Activated CD4-positive, alpha-beta T cell treated with anti-CD3 and anti-CD28 coated beads, Interleukin-2, amount 50 U/mL, for 24 hours (primary cell): ENCODE measurements around the gene FLCN.
"Not testable (repeated sequence)": the region's sequence is repeated elsewhere in the genome, so short reads cannot be mapped to it uniquely, and the experiment has no call there.

Experiments
- DNase-seq, 2 donors: peaks; one replicate each; pipeline ENCODE4 v3.0.0-alpha.2; 2020; ENCODE audit warnings: low read depth in 1 of 2, low spot score in 1 of 2

Gene FLCN

GRCh38 chr17:17237026-17237799, at the start of gene FLCN:
Gene FLCN, minus strand, starts transcription at chr17:17237168. Its CDS starts 9,031 bp downstream, at chr17:17228137.
- peak; percentile 80 to 81 for DNase-seq

- DNase-seq, result no peak
Measured at GRCh38 chr17:17285951-17286350, 49.0 kb upstream of the FLCN start.

- DNase-seq, result peak; percentile 92 to 94
Measured at GRCh38 chr17:17280613-17281549, 43.9 kb upstream of the FLCN start, which contains the start of gene COPS3. Gene COPS3, minus strand, starts transcription at chr17:17281246. Its CDS starts 60 bp downstream, at chr17:17281186.

- DNase-seq, result no peak
Measured at GRCh38 chr17:17279316-17279715, 42.3 kb upstream of the FLCN start.

- not testable (repeated sequence) for DNase-seq
Measured at GRCh38 chr17:17277431-17277830, 40.5 kb upstream of the FLCN start.

- DNase-seq, result no peak
Measured at GRCh38 chr17:17275971-17276370, 39.0 kb upstream of the FLCN start.

GRCh38 chr17:17269926-17270773, 33.2 kb upstream of the FLCN start:
- DNase-seq, result peak in 1 of 2 donors; percentile 7

- DNase-seq, result no peak
Measured at GRCh38 chr17:17264430-17264829, 27.5 kb upstream of the FLCN start.

GRCh38 chr17:17258998-17259397, 22.0 kb upstream of the FLCN start:
- no peak for DNase-seq

GRCh38 chr17:17258011-17258410, 21.0 kb upstream of the FLCN start:
- no peak for DNase-seq

GRCh38 chr17:17256316-17256715, 19.3 kb upstream of the FLCN start:
- DNase-seq, result no peak

- DNase-seq, result not testable (repeated sequence)
Measured at GRCh38 chr17:17255689-17256088, 18.7 kb upstream of the FLCN start.

- no peak for DNase-seq
Measured at GRCh38 chr17:17254036-17254435, 17.1 kb upstream of the FLCN start.

- no peak for DNase-seq
Measured at GRCh38 chr17:17253406-17253805, 16.4 kb upstream of the FLCN start.

- no peak for DNase-seq
Measured at GRCh38 chr17:17252149-17252661, 15.2 kb upstream of the FLCN start.

GRCh38 chr17:17246879-17247278, 9.9 kb upstream of the FLCN start:
- no peak for DNase-seq

GRCh38 chr17:17243163-17243562, 6.2 kb upstream of the FLCN start:
- no peak for DNase-seq

- no peak for DNase-seq
Measured at GRCh38 chr17:17242246-17242645, 5.3 kb upstream of the FLCN start.

- no peak for DNase-seq
Measured at GRCh38 chr17:17241656-17242055, 4.7 kb upstream of the FLCN start.

- DNase-seq, result no peak
Measured at GRCh38 chr17:17239832-17240231, 2.9 kb upstream of the FLCN start.
